HL-60 (cell line): Measurements from ENCODE around the gene PRLR.

Source experiments
- CTCF ChIP-seq: IDR thresholded peaks from one replicate; pipeline ENCODE4 v1.5.1; 2011; ENCODE audit warnings: low read length, control low read depth, inconsistent platforms; ENCODE audit not compliant: insufficient read depth
- POLR2AphosphoS5 ChIP-seq: IDR thresholded peaks from 2 replicates; pipeline ENCODE4 v1.6.1; 2012; ENCODE audit warnings: low read depth

GRCh38 chr5:35015063-35015462 is 215.2 kb downstream of the PRLR start:
- no peak for TF ChIP-seq CTCF
- no peak for TF ChIP-seq POLR2AphosphoS5
